HG03521 (cell line): ENCODE data around the gene ELOVL2.
A peak's percentile ranks its signal among the peaks of the same experiment; 100 is the strongest.
"Not testable (repeated sequence)": the region's sequence is repeated elsewhere in the genome, so short reads cannot be mapped to it uniquely, and the experiment has no call there.

Experiments used
- ATAC-seq: cut with Tn5 transposase; IDR thresholded peaks from one replicate; pipeline ENCODE4 v1.9.1; 2021; ENCODE audit warnings: mild to moderate bottlenecking, moderate library complexity; ENCODE audit not compliant: unreplicated experiment

The ELOVL2 gene

DNA sequence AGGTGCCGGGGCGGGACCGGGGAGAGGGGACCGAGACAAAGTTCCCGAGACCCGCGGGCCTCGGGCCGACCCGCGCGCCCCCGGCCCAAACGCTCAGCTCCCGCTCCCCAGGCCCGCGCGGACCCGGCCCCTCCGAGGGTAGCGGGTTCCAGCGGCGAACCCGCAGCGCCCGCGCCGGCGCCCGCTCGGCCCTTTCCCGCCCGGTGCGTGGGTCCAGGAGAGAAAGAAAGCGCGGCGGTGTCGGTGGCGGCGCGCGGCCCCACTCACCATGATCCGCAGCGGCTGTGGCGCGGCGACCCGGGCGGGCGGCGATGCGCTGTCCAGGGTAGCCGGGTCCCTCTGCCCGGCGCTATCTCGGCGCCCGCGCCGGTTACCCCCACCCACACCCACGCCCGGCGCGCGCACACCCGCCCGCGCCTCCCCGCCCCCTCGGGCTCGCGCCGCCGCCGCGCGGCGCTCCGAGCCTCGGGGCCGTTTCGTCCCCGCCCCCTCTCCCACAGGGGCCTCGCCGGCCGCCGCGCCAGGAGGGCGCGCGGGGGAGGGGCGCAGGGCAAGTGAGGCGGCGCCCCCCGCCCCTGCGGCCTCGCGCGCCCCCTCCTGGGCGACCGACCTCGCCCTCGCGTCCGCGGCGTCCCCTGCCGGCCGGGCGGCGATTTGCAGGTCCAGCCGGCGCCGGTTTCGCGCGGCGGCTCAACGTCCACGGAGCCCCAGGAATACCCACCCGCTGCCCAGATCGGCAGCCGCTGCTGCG, at the start of gene ELOVL2:
Gene ELOVL2, minus strand, starts transcription at position 345 of the 751 bp plus-strand sequence. Its CDS starts 75 bp downstream, at position 270.
- peak; percentile 59 for ATAC-seq

GRCh38 chr6:11093376-11093625, 49.2 kb upstream of the ELOVL2 start:
- ATAC-seq = peak; percentile 14

DNA sequence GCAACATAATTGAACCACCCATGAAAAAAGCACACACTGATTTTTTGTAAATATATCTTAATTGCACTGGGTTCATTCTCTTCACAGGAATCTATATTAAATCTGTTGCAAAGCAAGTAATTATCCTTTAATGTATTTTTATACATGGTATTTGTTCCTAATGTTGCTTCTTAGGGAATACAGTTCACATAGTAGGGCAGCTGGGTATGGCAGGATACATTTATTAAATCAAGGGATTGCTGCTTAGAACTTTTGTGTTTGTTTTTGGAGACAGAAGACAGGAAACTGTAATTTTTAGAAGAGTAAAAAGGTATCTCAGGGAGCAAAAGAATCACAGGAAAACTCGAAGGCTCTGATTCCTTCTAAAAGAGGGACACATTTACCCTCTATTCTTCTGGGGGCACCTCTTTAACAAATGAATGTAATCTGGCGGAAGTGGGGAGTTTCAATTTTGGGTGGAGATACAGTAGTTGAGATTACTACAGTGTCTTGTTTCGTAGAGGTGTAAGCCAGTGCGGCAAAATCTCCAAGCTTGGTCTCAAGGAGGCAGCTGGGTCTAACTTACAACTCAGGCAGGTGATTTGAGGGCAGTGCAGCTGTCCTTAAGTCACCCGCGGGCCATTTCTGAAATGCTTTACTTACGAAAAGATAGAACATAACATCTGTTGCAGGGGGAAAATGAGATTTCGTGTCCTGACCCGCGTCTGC, 48.7 kb upstream of the ELOVL2 start:
- ATAC-seq = peak; percentile 29

- ATAC-seq = not testable (repeated sequence)
Observed at GRCh38 chr6:11091141-11091540, 47.0 kb upstream of the ELOVL2 start.

DNA sequence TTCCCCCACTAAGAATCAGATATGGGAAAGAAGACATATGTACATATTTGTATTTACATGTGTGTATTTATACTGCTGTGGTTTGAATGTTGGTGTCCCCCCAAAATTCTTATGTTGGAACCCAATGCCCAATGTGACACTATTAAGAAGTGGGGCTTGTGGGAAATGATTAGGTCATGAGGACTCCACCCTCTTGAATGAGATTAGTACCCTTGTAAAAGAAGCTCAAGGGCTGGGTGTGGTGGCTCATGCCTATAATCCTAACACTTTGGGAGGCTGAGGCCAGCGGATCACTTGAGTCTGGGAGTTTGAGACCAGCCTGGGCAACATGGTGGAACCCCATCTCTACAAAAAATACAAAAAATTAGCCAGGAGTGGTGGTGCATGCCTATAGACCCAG, 45.6 kb upstream of the ELOVL2 start:
- ATAC-seq = no peak

GRCh38 chr6:11087141-11087812, 43.2 kb upstream of the ELOVL2 start:
- ATAC-seq = not testable (repeated sequence)

DNA sequence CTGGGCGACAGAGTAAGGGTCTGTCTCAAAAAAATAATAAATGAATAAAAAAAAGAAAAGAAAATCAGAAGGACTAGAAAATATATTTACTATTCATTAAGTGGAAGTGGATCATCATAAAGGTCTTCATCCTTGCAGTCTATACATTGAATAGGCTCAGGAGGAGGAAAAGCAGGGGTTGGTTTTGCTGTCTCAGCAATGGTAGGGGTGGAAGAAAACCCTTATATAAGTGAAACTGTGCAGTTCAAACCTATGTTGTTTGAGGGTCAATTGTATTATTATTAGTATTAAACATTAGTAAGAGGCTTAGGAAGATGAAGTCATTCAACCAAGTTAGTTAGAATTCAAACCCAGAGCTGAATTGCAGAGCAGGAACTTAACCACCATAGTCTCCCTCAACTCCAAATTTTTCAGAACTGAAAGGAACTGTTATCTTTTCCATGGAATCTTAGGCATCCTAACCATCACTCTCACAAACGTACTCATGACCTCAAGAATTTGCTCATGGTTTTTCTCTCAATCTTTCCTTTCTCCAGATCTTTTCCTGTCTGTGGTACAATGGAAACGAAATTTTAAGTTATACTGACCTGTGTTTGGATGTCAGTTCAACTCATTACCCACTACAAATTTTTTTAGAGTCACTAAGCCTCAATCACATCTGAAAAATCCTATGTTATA, 41.8 kb upstream of the ELOVL2 start:
- no peak for ATAC-seq

GRCh38 chr6:11083956-11084355, 39.9 kb upstream of the ELOVL2 start:
- no peak for ATAC-seq

GRCh38 chr6:11083491-11083890, 39.4 kb upstream of the ELOVL2 start:
- ATAC-seq = no peak

- ATAC-seq = no peak
Observed at GRCh38 chr6:11080296-11080695, 36.2 kb upstream of the ELOVL2 start.

DNA sequence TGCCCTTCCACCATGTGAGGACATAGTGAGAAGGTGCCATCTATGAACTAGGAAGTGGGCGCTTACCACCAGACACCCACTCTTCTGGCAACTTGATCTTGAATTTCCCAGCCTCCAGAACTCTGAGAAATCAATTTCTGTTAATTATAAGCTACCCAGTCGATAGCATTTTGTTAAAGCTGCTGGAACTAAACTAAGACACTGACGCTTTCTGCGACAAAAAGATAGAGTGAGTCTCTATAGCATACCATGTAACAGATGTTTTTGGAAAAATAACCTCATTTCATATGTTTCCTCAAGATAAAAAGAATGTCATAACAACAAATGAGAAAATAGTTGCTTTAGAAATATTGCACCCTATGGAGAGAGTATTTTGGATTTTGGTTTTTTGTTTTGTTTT, 34.2 kb upstream of the ELOVL2 start:
- no peak for ATAC-seq

DNA sequence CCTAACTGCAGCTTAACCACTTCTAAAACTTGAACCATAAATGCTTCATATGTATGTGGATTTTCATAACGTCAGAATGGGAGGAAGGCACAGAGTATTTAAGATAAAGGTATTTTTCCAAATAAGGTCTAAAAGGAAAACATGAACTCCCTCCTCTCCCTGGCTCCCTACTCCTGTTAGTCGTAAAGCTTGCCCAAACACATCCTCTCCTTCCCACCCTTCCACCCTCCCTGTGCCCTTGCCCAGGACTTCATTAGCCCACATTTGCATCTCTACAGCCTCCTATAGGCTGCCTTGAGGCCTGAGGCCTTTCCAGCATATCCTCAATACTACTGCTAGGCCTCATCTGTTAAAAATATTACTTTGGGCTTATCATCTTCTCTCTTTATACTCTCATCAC, 32.4 kb upstream of the ELOVL2 start:
- no peak for ATAC-seq

GRCh38 chr6:11072101-11072500, 28.0 kb upstream of the ELOVL2 start:
- no peak for ATAC-seq

- ATAC-seq = no peak
Observed at GRCh38 chr6:11069760-11070159, 25.7 kb upstream of the ELOVL2 start.

- ATAC-seq = no peak
Observed at GRCh38 chr6:11067348-11067747, 23.2 kb upstream of the ELOVL2 start.

- ATAC-seq = no peak
Observed at GRCh38 chr6:11066505-11067347, 22.6 kb upstream of the ELOVL2 start.

DNA sequence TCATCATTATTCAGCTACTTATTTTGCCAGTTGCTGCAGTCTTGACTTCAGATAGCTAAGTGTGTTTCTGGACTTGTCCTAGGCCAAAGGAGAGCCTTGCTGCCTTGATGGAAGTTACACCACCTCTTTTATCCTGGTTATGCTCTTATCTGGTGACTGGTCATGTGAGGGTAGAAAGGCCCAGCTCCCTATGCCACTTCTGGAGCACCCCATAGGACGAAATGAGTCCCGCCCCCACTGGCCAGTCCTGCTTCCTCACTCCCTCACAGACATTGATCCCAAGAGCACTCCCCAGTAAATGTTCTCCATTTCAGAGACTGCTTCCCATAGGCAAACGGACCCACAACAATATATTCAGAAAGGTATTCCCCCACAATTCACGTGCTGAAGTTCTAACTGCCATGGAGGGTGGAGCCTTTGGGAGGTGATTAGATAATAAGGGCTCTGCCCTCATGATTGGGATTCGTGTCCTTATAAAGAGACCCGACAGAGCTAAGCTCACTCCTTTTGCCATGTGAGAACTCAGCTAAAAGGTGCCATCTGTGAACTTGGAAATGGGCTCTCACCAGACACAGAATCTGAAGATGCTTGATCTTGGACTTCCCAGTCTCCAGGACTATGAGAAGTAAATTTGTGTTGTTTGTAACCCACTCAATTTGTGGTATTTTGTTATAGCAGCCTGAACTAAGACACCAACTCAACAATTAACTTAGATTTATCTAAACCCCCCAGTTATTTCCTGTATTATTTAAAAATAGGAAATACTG, 21.5 kb upstream of the ELOVL2 start:
- no peak for ATAC-seq

- ATAC-seq = no peak
Observed at GRCh38 chr6:11064836-11065235, 20.7 kb upstream of the ELOVL2 start.

DNA sequence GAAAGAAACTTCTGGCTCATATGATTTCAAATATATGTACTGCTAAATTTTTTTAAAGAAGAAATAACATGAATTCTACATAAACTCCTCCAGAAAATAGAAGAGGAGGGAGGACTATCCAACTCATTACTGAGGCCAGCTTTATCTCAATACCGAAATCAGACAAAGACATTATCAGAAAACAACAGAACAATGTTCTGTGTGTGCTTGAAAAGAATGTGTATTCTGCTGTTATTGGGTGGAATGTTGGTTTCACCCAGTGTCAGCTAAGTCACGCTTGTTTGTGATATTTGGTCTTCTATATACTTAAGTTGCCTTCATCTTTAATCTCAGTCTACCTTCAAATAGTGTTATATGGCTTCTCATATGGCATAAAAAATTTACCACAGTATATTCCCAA, 18.6 kb upstream of the ELOVL2 start:
- ATAC-seq = no peak

GRCh38 chr6:11062083-11062482, 18.0 kb upstream of the ELOVL2 start:
- no peak for ATAC-seq
